ENCODE measurements around the gene IGF1. TPM values are rescaled to one million over a fixed set of nuclear protein-coding genes. Genes with fewer than 3 reads are reported as not detected.

Gene IGF1
- total and polyA plus RNA-seq, 9 of the 15 experiments (the other 6 are each of a cell fraction or from before 2014, with no cell fraction given), result 3.7 to 13.9 (median 4.5) TPM

DNA sequence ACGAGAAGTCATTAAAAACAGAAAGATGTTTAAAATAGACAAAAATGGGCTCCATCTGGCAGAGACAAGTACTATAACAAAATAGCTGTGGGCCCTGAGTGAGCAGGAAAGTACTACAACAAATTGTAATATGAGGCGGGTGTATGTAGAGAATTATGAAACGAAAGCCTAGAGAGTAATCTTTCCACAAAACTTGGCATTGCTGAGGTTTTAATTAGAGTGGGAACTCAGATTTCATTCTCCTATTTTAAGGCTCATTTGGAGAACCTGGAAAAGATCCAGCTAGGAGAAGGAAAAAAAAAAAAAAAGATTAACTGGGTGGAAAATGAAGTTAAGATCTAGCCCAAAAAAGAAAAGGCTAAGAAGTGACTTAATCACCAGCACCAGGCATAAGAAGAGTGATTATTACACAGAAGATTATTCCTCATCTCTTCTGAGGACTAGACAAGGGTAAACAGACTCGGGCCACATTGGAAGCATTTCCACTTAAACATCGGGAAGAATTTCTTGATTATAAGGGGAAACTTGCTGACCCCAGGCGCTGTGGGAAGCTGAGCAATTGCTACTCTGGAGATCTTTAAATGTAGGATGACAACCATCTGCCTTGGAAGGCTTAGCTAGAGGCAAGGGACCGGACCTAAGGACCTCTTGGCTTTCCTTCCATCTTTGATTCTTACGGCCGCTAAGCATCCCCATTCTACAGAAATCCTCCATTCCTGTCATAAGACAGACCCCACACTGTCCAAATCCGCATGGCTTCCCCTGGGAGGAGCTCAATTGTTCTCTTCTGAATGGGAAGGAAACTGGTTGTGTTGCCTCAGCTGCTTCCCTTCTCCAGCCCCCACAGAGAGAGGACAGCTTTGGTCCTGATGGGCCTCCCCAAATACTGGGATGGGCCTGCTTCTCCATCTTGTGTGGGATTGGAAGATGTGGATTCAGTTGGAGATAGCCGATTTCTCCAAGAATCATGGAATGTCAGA is 40.6 kb downstream of the IGF1 start (continued):
- TF ChIP-seq, protein P1, sequence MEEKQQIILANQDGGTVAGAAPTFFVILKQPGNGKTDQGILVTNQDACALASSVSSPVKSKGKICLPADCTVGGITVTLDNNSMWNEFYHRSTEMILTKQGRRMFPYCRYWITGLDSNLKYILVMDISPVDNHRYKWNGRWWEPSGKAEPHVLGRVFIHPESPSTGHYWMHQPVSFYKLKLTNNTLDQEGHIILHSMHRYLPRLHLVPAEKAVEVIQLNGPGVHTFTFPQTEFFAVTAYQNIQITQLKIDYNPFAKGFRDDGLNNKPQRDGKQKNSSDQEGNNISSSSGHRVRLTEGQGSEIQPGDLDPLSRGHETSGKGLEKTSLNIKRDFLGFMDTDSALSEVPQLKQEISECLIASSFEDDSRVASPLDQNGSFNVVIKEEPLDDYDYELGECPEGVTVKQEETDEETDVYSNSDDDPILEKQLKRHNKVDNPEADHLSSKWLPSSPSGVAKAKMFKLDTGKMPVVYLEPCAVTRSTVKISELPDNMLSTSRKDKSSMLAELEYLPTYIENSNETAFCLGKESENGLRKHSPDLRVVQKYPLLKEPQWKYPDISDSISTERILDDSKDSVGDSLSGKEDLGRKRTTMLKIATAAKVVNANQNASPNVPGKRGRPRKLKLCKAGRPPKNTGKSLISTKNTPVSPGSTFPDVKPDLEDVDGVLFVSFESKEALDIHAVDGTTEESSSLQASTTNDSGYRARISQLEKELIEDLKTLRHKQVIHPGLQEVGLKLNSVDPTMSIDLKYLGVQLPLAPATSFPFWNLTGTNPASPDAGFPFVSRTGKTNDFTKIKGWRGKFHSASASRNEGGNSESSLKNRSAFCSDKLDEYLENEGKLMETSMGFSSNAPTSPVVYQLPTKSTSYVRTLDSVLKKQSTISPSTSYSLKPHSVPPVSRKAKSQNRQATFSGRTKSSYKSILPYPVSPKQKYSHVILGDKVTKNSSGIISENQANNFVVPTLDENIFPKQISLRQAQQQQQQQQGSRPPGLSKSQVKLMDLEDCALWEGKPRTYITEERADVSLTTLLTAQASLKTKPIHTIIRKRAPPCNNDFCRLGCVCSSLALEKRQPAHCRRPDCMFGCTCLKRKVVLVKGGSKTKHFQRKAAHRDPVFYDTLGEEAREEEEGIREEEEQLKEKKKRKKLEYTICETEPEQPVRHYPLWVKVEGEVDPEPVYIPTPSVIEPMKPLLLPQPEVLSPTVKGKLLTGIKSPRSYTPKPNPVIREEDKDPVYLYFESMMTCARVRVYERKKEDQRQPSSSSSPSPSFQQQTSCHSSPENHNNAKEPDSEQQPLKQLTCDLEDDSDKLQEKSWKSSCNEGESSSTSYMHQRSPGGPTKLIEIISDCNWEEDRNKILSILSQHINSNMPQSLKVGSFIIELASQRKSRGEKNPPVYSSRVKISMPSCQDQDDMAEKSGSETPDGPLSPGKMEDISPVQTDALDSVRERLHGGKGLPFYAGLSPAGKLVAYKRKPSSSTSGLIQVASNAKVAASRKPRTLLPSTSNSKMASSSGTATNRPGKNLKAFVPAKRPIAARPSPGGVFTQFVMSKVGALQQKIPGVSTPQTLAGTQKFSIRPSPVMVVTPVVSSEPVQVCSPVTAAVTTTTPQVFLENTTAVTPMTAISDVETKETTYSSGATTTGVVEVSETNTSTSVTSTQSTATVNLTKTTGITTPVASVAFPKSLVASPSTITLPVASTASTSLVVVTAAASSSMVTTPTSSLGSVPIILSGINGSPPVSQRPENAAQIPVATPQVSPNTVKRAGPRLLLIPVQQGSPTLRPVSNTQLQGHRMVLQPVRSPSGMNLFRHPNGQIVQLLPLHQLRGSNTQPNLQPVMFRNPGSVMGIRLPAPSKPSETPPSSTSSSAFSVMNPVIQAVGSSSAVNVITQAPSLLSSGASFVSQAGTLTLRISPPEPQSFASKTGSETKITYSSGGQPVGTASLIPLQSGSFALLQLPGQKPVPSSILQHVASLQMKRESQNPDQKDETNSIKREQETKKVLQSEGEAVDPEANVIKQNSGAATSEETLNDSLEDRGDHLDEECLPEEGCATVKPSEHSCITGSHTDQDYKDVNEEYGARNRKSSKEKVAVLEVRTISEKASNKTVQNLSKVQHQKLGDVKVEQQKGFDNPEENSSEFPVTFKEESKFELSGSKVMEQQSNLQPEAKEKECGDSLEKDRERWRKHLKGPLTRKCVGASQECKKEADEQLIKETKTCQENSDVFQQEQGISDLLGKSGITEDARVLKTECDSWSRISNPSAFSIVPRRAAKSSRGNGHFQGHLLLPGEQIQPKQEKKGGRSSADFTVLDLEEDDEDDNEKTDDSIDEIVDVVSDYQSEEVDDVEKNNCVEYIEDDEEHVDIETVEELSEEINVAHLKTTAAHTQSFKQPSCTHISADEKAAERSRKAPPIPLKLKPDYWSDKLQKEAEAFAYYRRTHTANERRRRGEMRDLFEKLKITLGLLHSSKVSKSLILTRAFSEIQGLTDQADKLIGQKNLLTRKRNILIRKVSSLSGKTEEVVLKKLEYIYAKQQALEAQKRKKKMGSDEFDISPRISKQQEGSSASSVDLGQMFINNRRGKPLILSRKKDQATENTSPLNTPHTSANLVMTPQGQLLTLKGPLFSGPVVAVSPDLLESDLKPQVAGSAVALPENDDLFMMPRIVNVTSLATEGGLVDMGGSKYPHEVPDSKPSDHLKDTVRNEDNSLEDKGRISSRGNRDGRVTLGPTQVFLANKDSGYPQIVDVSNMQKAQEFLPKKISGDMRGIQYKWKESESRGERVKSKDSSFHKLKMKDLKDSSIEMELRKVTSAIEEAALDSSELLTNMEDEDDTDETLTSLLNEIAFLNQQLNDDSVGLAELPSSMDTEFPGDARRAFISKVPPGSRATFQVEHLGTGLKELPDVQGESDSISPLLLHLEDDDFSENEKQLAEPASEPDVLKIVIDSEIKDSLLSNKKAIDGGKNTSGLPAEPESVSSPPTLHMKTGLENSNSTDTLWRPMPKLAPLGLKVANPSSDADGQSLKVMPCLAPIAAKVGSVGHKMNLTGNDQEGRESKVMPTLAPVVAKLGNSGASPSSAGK (IDR thresholded peaks at IDR 0.05), result no peak
- peak; percentile 44; the same call in 1 of the 2 replicates for TF ChIP-seq ZNF175 (CRISPR knock-in tag; IDR thresholded peaks at IDR 0.05; ENCODE audit: low read depth)
- TF ChIP-seq, protein P2, sequence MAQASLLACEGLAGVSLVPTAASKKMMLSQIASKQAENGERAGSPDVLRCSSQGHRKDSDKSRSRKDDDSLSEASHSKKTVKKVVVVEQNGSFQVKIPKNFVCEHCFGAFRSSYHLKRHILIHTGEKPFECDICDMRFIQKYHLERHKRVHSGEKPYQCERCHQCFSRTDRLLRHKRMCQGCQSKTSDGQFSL (CRISPR knock-in tag; IDR thresholded peaks at IDR 0.05), result no peak
- TF ChIP-seq, protein P2 (tag; IDR thresholded peaks at IDR 0.05), result 0 out of 4 replicates have a peak, but pooled peaks of 1 of the 2 experiments have one; percentile 38
- TF ChIP-seq MIER1 (IDR thresholded peaks at IDR 0.05; ENCODE audit: low read depth), result no peak
- no peak for TF ChIP-seq MED1 (CRISPR knock-in tag; IDR thresholded peaks at IDR 0.05; ENCODE audit: borderline replicate concordance)

Measured in K562 (cell line).